Spleen (tissue), 11 donors: Measurements from ENCODE around the gene YDJC. TPM values are rescaled to one million over a fixed set of nuclear protein-coding genes. Genes with fewer than 3 reads are reported as not detected.
A peak's percentile ranks its signal among the peaks of the same experiment; 100 is the strongest.

Experiments used
- DNase-seq: peaks from one replicate; pipeline ENCODE4 v3.0.0-alpha.2; 2020
- H3K27ac ChIP-seq, 8 donors: fragments of 200-600 bp; sonication (generic) in 7 of 8; 1 replicate in 4 of 8; 2 replicates in 4 of 8; pipeline versions ENCODE4 v1.5.0 to v1.8.0; 2016 to 2021; ENCODE audit warnings: inconsistent platforms in 4 of 8, mild to moderate bottlenecking in 4 of 8, moderate library complexity in 1 of 8
- H3K27me3 ChIP-seq, 7 donors: fragments of 200-600 bp; sonication (generic) in 6 of 7; replicated peaks in 1 of 7; 1 replicate in 4 of 7; 2 replicates in 3 of 7; pipeline versions ENCODE4 v1.5.0 to v1.8.0; 2016 to 2021; ENCODE audit warnings: inconsistent platforms in 3 of 7, mild to moderate bottlenecking in 1 of 7
- H3K36me3 ChIP-seq, 6 donors: fragments of 200-600 bp; sonication (generic) in 5 of 6; 1 replicate in 4 of 6; 2 replicates in 2 of 6; pipeline versions ENCODE4 v1.5.0 to v1.8.0; 2016 to 2021; ENCODE audit warnings: inconsistent platforms in 2 of 6
- H3K4me1 ChIP-seq, 6 donors: fragments of 200-600 bp; sonication (generic) in 5 of 6; 1 replicate in 3 of 6; 2 replicates in 3 of 6; pipeline versions ENCODE4 v1.5.0 to v1.8.0; 2016 to 2021; ENCODE audit warnings: inconsistent platforms in 3 of 6
- H3K4me3 ChIP-seq, 8 donors: fragments of 200-600 bp; sonication (generic) in 7 of 8; 1 replicate in 4 of 8; 2 replicates in 4 of 8; pipeline versions ENCODE4 v1.5.0 to v1.8.0; 2016 to 2021; ENCODE audit warnings: inconsistent platforms in 4 of 8, mild to moderate bottlenecking in 4 of 8, moderate library complexity in 2 of 8
- H3K9me3 ChIP-seq, 8 donors: fragments of 200-600 bp; sonication (generic) in 7 of 8; 1 replicate in 4 of 8; 2 replicates in 4 of 8; pipeline versions ENCODE4 v1.5.0 to v1.8.0; 2016 to 2021; ENCODE audit warnings: inconsistent platforms in 4 of 8
- POLR2A ChIP-seq, 3 donors: fragments of 450-650 bp; IDR thresholded peaks; one replicate each; pipeline ENCODE4 v1.5.1; 2017; ENCODE audit warnings: antibody characterized with exemption in 3 of 3, mild to moderate bottlenecking in 1 of 3
- POLR2AphosphoS5 ChIP-seq, 3 donors: sonication (generic); formaldehyde crosslinking; IDR thresholded peaks; one replicate each; pipeline ENCODE4 v1.5.1; 2017; ENCODE audit warnings: antibody characterized with exemption in 3 of 3
- WGBS, 5 donors: extraction: QIAGEN DNeasy Blood & Tissue Kit in 3 of 5; methylation state at CpG; one replicate each; pipeline versions ENCODE4 v1.1.5 to v1.1.7; 2013 to 2018; 5-methylcytosine and 5-hydroxymethylcytosine counted together
- intact Hi-C: fragments of 100-400 bp; cut with DNase I; formaldehyde crosslinking; loops from one replicate; pipeline ENCODE4 v1.15.0; 2023; ENCODE audit warnings: low total_unique reads
- polyA plus RNA-seq, 3 donors: library from polyadenylated mRNA; stranded (reverse); fragments of 200-250 nt; gene quantifications; one replicate each; pipeline ENCODE4 v1.2.1, GENCODE V29; 2013
- total RNA-seq, 7 donors: library from RNA; depleted of rRNA in 3 of 7; stranded (reverse); fragments of >200 nt in 3 of 7; fragmentation: NEBNext Ultra II Directional in 4 of 7; extraction: Animal tissue kit (Norgen Biotek cat#: 25700) in 4 of 7; gene quantifications; one replicate each; pipeline versions ENCODE4 v1.1.0 to v1.2.1, GENCODE V29; 2016 to 2021
- TF ChIP-seq, protein P1 (sequence below), 11 experiments: fragments of 200-600 bp in 7 of 11; fragments of 450-650 bp in 4 of 11; sonication (generic) in 4 of 11; IDR thresholded peaks in 8 of 11; conservative IDR thresholded peaks in 3 of 11; 1 replicate in 7 of 11; 2 replicates in 4 of 11; pipeline versions ENCODE4 v1.4.0 to v1.8.0; 2016 to 2021; ENCODE audit warnings: antibody characterized with exemption in 11 of 11, inconsistent platforms in 4 of 11, mild to moderate bottlenecking in 1 of 11
- donor health status: healthy with polysubstance abuse.
- donor health status: DM: no; HTN: no; CAD: no; lungs with moderate emphysema.
- donor health status: DM: no; HTN: no; CAD: no.
- donor health status: Bipolar disorder and iron deficiency.
- donor health status: healthy.
- donor health status: DM: no; HTN: no; CAD: no.
- donor health status: DM: yes; HTN: yes; CAD: no.

YDJC gene
- total and polyA plus RNA-seq, 10 donors = 19.0 to 54.3 (median 32.1) TPM

DNA sequence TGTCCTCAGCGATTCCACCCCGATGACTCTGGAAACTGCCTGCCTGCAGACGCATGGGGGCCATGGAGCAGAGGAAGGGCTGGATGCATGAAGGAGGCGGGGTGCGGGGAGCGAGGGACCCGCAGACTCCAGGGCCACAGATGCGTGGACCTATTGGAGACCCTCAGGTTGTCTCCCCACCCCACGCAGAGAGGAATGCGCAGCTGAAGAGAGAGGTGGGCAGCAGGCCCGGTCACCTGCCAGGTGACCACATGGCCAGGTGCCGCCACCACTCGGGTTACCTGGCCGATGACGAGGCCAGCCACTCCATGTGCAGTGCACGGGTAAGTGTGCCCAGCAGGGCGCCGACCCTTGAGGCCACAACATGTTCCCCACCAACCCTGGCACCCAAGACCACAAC lies 3.1 kb upstream of the YDJC start:
- Histone ChIP-seq H3K36me3 (peaks cover 0 to 11% (median 6%) of the 10 kb centered on the region in 6 donors), H3K27me3 (no peaks in the 10 kb centered on the region), H3K9me3 (peaks cover 0 to 5% (median 0%) of the 10 kb centered on the region in 8 donors), H3K4me3 (no peak overlapping the region), H3K4me1 (peaks cover 12 to 33% (median 21%) of the 10 kb centered on the region in 6 donors), H3K27ac (no peak overlapping the region)
- TF ChIP-seq POLR2AphosphoS5 (IDR thresholded peaks at IDR 0.05) = no peak
- TF ChIP-seq, protein P1, sequence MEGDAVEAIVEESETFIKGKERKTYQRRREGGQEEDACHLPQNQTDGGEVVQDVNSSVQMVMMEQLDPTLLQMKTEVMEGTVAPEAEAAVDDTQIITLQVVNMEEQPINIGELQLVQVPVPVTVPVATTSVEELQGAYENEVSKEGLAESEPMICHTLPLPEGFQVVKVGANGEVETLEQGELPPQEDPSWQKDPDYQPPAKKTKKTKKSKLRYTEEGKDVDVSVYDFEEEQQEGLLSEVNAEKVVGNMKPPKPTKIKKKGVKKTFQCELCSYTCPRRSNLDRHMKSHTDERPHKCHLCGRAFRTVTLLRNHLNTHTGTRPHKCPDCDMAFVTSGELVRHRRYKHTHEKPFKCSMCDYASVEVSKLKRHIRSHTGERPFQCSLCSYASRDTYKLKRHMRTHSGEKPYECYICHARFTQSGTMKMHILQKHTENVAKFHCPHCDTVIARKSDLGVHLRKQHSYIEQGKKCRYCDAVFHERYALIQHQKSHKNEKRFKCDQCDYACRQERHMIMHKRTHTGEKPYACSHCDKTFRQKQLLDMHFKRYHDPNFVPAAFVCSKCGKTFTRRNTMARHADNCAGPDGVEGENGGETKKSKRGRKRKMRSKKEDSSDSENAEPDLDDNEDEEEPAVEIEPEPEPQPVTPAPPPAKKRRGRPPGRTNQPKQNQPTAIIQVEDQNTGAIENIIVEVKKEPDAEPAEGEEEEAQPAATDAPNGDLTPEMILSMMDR (IDR thresholded peaks at IDR 0.05 in 8 of 11, conservative IDR thresholded peaks at IDR 0.05 in 3 of 11) = no peak
- no peak for TF ChIP-seq POLR2A (IDR thresholded peaks at IDR 0.05)
- DNase-seq = no peak
- intact Hi-C loops = no loop called here
- WGBS, 5 donors = 81 to 98% (median 97%) methylated on average over 14 to 18 of the region's 18 CpGs

DNA sequence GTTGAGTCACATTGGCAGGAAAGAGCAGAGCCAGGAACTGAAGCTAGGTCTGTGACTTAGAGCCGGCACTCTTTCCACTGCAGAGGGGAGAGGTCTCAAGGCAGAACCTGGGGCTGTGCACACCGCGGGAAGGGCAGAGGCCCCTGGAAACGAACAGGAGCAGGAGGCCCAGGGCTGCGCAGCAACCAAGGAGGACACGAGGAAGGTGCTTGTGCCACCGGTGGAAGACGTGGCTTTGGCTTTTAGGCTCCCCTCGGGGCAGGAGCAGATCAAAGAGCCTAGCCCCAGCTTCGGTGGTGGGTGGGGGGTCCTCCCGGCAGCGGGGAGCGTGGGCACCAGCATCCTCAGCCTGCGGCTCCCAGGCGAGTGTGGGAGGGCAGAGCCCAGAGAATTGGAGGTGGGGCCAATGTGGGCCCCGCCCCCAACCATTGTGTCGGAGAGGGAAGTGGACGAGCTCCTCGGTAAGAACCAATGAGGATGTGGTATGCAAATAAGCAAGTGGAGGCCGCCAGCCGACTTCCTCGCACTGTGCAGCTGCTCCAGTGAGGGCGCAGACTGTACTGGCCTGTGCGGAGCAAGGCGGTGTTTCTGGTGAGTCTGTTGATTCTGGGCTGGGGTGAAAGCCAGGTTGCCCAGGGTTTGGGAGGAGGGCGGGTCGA lies 2.5 kb upstream of the YDJC start, which contains the start of gene CCDC116:
CCDC116 (plus strand) TSS at position 524 of the 659 bp plus-strand sequence. CDS start 422 bp downstream, outside the sequence.
- WGBS, 5 donors = 37 to 82% (median 76%) methylated on average over 25 to 27 of the region's 27 CpGs
- intact Hi-C loops = no loop called here
- peak; percentile 88 for DNase-seq

DNA sequence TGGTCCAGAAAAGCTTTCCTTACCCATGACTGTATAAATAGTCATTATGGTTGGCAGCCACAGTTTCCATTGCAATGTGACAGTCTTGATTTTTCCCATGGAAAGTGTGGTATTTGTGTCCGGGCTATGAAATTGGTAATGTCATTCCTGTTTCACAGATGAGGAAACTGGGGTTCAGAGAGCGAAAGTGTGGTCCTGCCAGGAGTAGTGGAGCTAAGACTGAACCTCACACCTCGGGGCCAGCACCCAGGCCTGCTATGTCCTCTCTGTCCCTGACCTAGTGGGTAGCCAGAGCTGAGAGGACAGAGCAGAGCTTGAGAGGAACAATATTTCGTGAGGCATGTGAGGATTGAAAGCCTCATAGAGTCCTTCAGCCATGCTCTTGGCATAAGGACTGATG lies 1.2 kb upstream of the YDJC start:
- H3K9me3 ChIP-seq = peaks cover 0 to 5% (median 0%) of the 10 kb centered on the region in 8 donors
- 88 to 96% (median 90%) methylated on average over 4 of the region's 4 CpGs for WGBS, 5 donors
- DNase-seq = no peak
- no peaks in the 10 kb centered on the region for H3K27me3 ChIP-seq
- intact Hi-C loops = no loop called here
- no peak overlapping the region for H3K27ac ChIP-seq
- no peak overlapping the region for H3K4me3 ChIP-seq
- H3K4me1 ChIP-seq = peaks cover 15 to 52% (median 39%) of the 10 kb centered on the region in 6 donors
- peaks cover 0 to 30% (median 12%) of the 10 kb centered on the region in 6 donors for H3K36me3 ChIP-seq
- TF ChIP-seq, protein P1 (IDR thresholded peaks at IDR 0.05 in 8 of 11, conservative IDR thresholded peaks at IDR 0.05 in 3 of 11) = no peak
- TF ChIP-seq POLR2A (IDR thresholded peaks at IDR 0.05) = no peak
- TF ChIP-seq POLR2AphosphoS5 (IDR thresholded peaks at IDR 0.05) = no peak

More for the DNA sequence above, 2.5 kb upstream of the YDJC start, which contains the start of gene CCDC116:
- H3K4me3 ChIP-seq = no peak within 1 kb of the TSS
- no peaks in the 10 kb centered on the region for H3K27me3 ChIP-seq
- H3K27ac ChIP-seq = no peak within 1 kb of the TSS
- TF ChIP-seq POLR2AphosphoS5 (IDR thresholded peaks at IDR 0.05) (peak in 1 of 3 donors; percentile 25), POLR2A (IDR thresholded peaks at IDR 0.05) (no peak)
- peaks cover 14 to 38% (median 26%) of the 10 kb centered on the region in 6 donors for H3K4me1 ChIP-seq
- peaks cover 0 to 5% (median 0%) of the 10 kb centered on the region in 8 donors for H3K9me3 ChIP-seq
- peaks cover 0 to 16% (median 10%) of the 10 kb centered on the region in 6 donors for H3K36me3 ChIP-seq

DNA sequence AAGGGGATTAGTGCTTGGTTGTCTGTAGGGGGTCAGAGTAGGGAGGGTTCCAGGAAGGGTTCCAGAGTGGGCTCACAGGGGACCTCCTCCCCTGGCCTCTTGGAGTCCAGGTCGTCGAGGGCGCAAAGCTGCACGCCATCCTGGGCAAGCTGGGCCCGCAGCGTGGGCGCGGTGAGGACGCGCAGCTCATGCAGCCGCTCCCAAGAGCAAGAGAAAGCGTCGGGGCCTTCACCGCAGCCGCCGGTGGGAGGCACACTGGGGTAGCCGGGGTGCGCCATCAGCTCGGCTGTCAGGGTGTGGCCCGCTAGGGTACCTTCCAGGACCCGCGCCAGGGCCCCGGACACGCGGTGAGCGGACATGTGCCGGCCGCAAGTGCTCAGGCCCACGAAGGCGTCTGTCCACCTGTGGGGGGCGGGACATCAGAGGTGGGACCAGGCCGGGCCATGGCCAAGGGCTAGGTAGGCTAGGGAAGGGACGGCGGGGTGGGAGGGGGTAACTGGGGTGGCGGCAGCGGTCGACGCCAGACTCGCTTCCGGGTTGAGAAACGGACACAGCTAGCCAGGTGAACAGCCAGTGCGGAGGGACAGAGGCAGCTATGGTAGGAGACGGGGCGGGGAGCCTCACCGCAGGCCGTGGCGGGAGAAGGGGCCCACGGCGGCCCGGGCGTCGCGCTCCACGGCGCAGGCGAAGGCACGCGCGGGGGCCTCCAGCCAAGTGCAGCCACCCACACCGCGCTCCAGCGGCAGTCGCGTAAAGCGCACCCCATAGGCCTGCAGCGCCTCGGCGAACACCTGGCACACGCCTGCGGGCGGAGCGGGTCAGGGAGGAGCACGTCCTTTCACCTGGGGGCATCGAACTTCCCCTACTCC lies 1.2 kb downstream of the YDJC start:
- Histone ChIP-seq H3K9me3 (peaks cover 0 to 5% (median 0%) of the 10 kb centered on the region in 8 donors), H3K4me3 (peak overlapping the region; percentile 74 to 100 (median 99)), H3K27ac (peak overlapping the region in 6 of 8 donors; percentile 82 to 97 (median 92)), H3K36me3 (peaks cover 0 to 49% (median 16%) of the 10 kb centered on the region in 6 donors), H3K4me1 (peaks cover 15 to 76% (median 56%) of the 10 kb centered on the region in 6 donors), H3K27me3 (no peaks in the 10 kb centered on the region)
- DNase-seq = peak; percentile 89
- WGBS, 5 donors = 71 to 84% (median 73%) methylated on average over 49 to 74 of the region's 74 CpGs
- TF ChIP-seq, protein P1 (IDR thresholded peaks at IDR 0.05 in 8 of 11, conservative IDR thresholded peaks at IDR 0.05 in 3 of 11) = no peak
- TF ChIP-seq POLR2AphosphoS5 (IDR thresholded peaks at IDR 0.05) = peak in 1 of 3 donors; percentile 26
- intact Hi-C loops = no loop called here
